Bronchial epithelial cell (primary cell): ENCODE results near the gene CEP112. TPM values are rescaled to one million over a fixed set of nuclear protein-coding genes. Genes with fewer than 3 reads are reported as not detected.

Experiments
- DNase-seq: peaks from one replicate; pipeline ENCODE4 v3.0.0-alpha.2; 2010; ENCODE audit warnings: low read depth
- FAIRE-seq: peaks from 2 replicates; lab custom pipeline; 2011; peaks lifted over from hg19 to GRCh38; lab: Jason Lieb, UNC
- H3K27me3 ChIP-seq: 2 replicates; pipeline ENCODE4 v1.5.1; 2011; ENCODE audit warnings: low read length; ENCODE audit not compliant: control insufficient read depth, insufficient read depth
- H3K36me3 ChIP-seq: 2 replicates; pipeline ENCODE4 v1.5.1; 2011; ENCODE audit warnings: low read length; ENCODE audit not compliant: control insufficient read depth, insufficient read depth
- H3K4me3 ChIP-seq: 2 replicates; pipeline ENCODE4 v1.5.1; 2011; ENCODE audit warnings: mild to moderate bottlenecking, low read depth, low read length, control low read depth
- total RNA-seq: library from RNA; depleted of rRNA; stranded (reverse); fragments of >200 nt; gene quantifications from 2 replicates; pipeline ENCODE4 v1.2.1, GENCODE V29; 2014
- TF ChIP-seq, protein P1 (sequence below): IDR thresholded peaks from 2 replicates; pipeline ENCODE4 v1.5.1; 2011; ENCODE audit warnings: mild to moderate bottlenecking, moderate library complexity, low read length, control low read depth, inconsistent platforms; ENCODE audit not compliant: insufficient read depth, severe bottlenecking

Gene CEP112
- total RNA-seq, 1 donor from 2014 or later = 2.4 TPM

DNA sequence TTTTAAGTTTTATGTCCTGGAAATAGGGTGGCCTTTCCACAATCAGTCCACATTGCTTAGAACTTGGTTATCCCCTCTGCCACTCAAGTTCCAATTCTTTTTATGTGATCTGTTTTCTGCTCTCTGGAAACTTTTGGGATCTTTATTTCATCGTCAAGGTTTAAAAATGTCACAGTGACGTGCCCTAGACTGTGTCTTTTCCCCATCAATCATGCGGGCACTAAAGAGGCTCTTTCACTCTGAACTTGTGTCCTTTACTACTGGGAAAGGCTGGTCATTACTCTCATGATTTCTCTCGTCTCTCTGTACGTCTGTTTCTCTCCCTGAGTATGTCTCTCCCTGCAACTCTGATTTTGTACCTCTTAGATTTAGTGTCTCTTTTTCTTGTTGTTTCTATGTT is 440.7 kb downstream of the CEP112 start:
- no peak for DNase-seq
- Histone ChIP-seq H3K4me3 (no peak overlapping the region), H3K27me3 (peaks cover 2% of the 10 kb centered on the region), H3K36me3 (no peaks in the 10 kb centered on the region)
- FAIRE-seq = no peak
- TF ChIP-seq, protein P1, sequence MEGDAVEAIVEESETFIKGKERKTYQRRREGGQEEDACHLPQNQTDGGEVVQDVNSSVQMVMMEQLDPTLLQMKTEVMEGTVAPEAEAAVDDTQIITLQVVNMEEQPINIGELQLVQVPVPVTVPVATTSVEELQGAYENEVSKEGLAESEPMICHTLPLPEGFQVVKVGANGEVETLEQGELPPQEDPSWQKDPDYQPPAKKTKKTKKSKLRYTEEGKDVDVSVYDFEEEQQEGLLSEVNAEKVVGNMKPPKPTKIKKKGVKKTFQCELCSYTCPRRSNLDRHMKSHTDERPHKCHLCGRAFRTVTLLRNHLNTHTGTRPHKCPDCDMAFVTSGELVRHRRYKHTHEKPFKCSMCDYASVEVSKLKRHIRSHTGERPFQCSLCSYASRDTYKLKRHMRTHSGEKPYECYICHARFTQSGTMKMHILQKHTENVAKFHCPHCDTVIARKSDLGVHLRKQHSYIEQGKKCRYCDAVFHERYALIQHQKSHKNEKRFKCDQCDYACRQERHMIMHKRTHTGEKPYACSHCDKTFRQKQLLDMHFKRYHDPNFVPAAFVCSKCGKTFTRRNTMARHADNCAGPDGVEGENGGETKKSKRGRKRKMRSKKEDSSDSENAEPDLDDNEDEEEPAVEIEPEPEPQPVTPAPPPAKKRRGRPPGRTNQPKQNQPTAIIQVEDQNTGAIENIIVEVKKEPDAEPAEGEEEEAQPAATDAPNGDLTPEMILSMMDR = no peak

DNA sequence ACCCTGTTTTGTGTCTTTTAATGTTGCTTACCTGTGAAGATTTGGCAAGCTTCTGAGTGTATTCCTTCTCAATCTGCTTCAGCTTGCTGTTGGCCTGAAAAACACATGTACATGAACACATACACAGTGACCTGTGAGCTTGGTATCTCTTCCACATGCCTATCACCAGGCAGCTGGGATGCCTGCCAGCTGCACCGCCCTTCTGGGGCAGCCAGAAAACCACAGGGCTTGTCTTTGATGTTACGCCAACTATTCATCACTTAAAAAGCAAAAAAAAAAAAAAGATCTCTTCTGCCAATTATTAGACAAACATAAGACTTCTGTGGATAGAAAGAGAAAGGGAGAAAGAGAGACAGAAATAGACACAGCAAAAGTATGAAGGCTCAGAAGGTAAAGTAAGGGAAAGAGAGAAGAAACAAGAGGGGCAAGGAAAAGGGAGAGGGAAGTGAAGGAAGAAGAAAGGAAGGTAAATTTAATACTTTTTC is 441.3 kb downstream of the CEP112 start:
- TF ChIP-seq, protein P1 = no peak
- Histone ChIP-seq H3K36me3 (no peaks in the 10 kb centered on the region), H3K27me3 (peaks cover 2% of the 10 kb centered on the region), H3K4me3 (no peak overlapping the region)
- DNase-seq = peak; percentile 96
- no peak for FAIRE-seq

DNA sequence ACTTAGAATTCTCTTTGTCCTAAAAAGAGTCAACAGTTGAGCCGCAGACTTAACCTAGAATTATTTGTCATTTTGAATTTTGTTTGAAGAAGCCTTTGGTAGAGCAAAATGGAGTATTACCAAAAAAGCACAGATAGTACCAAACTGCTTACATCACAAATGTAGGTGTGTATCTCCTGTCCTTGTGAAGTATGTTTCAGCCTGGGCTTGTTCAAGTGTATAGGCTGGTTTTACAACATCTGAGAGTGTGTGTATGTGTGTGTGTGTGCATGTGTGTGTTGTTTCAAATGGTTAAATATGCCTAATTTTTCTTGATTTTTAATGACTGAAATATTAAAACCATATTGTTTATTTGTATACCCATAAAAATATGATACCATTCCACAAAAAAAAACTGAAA is 441.8 kb downstream of the CEP112 start:
- TF ChIP-seq, protein P1 = no peak
- Histone ChIP-seq H3K36me3 (no peaks in the 10 kb centered on the region), H3K27me3 (peaks cover 2% of the 10 kb centered on the region), H3K4me3 (no peak overlapping the region)
- DNase-seq (peak; percentile 35), FAIRE-seq (no peak)

DNA sequence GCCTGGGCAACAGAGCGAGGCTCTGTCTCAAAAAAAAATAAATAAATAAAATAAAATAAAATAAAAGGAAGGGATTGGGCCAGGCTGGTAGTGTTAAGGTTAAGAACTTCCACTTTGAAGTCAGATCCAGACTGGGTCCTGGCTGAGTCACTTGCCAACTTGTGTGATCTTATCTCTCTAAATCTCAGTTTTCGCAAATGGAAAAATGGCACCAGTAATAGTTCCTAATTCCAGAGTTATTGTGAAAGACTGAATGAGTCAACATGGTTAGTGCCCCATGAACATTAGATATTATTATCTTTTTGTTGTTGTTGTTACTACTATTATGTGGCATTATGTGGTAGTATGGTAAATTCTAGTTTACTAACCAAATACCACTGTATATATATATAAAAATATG is 442.5 kb downstream of the CEP112 start:
- Histone ChIP-seq H3K4me3 (no peak overlapping the region), H3K36me3 (no peaks in the 10 kb centered on the region), H3K27me3 (peaks cover 2% of the 10 kb centered on the region)
- DNase-seq (peak; percentile 83), FAIRE-seq (no peak)
- TF ChIP-seq, protein P1 = no peak

DNA sequence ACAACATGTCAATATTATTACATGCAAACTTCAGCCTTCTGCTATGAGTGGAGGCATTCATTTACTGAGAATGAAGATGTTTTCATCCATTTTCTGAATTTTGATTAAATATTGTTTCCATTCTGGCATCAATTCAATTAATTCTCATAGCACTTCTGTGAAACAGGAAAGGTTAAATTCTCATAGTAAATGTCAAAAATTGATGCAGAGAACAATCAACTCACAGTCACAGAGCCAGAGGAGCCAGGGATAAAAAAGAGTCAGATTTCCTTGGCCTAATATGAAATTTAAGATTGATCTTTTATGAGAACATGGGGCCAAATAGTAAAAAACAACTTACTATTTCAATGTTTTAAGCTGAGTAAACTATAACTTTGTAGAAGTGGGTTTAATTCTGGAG is 446.7 kb downstream of the CEP112 start:
- TF ChIP-seq, protein P1 = no peak
- DNase-seq (no peak), FAIRE-seq (no peak)
- H3K4me3 ChIP-seq = no peak overlapping the region
- H3K27me3 ChIP-seq = no peaks in the 10 kb centered on the region
- H3K36me3 ChIP-seq = no peaks in the 10 kb centered on the region

DNA sequence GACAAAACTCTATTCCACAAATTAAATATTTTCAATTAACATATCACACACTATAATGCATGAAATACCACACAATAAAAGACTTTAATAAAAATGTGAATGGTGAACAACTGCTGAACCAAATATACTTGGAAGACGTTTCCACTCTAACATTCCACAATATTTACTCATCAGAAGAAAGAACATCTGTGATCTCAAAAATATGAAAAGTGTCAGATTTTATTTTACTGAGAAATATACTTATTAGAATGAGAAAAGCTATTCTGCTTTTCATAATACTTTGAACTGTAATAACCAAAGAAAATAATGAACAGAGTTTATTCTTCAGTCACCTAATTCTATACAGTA is 448.7 kb downstream of the CEP112 start:
- no peak overlapping the region for H3K4me3 ChIP-seq
- no peaks in the 10 kb centered on the region for H3K27me3 ChIP-seq
- TF ChIP-seq, protein P1 = no peak
- H3K36me3 ChIP-seq = no peaks in the 10 kb centered on the region
- DNase-seq = no peak
- FAIRE-seq = no peak
